HCEC 1CT (cell line): Measurements from ENCODE around the gene CSNK2A1.

Experiments
- DNase-seq: peaks from one replicate; pipeline ENCODE4 v3.0.0-alpha.2; 2017

CSNK2A1 gene

DNA sequence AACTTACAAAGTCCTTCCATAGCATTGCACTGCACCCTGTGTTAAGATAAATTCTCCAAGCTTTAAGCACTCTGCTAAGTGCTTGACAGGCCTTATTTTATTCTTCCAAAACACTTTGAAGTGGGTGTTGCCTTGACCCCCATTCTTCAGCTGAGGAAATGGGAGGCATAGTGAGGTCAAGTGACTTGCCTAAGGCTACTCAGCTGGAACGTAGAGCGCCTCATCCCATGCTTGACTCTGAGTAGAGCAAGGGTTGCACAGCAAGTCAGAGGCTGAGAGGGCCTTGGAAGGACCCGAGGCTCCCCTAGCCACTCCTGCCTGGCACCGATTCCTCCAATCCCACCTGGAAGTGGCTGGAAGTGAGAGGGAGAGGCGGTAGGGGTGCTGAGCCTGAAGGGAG lies 19.6 kb upstream of the CSNK2A1 start:
- no peak for DNase-seq

DNA sequence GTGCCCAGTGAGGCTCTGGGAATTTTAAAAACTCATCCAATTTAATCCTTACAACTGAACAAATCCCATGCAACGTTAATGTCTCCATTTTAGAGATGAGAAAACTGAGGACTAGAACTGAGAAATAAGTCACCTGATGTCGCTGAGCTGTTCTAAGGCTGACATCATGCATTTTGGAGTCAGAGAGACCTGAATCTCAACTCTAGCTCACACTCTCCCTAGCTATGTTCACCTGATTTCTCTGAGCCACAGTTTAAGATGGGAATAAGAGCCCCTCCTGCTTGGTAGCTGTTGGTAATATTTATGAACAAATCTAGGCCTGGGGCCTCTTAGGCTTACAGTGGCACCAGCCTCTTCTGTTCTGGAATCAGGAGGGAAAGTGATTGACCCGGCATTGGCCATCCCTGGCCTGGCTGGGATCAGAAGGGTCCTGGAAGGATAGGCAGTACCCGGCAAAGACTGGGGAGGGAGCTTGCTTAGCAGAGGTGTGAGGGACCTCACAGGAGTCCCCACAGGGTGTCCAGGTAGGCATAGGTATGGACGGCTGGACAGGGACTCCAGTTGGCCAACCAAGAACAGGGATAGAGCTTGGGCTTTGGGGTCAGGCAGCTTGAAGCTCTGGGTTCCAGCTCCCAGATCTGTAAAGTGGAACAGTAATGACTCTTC lies 18.8 kb upstream of the CSNK2A1 start:
- no peak for DNase-seq

DNA sequence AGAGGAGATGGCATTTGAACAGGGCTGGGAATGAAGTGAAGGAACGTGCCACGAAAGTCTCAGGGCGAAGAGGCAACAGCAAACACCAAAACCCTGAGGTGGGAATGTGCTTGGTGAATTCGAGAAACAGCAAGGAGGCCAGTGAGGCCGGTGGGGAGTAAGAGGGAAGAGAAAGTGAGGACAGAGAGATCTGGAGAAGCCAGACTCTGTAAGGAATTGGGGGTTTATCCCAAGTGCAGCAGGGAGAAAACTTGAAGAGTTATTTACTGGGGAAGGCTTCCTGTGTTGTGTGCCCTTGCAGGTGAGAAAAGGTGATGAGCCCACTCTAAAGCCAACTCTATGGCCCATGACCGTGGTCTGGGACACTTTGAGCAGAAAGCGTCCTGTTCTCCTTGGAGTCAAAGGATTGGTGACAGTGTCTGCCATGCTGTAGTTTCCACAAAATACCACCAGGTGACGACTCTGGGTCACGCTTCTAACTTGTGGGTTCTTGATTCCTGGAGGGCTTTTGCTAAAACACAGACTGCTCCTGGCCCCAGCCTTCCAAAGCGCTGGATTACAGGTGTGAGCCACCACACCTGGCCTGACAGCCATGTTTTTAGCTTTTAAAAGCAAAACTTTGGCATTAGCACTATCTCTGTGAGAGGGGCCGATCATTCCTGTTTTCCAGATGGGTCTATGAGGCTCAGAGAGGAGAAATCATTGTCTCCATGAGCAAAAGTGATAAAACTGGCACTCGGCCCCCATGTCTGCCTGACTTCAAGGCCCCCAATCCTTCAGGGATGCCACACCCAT lies 18.0 kb upstream of the CSNK2A1 start:
- peak; percentile 49 for DNase-seq

DNA sequence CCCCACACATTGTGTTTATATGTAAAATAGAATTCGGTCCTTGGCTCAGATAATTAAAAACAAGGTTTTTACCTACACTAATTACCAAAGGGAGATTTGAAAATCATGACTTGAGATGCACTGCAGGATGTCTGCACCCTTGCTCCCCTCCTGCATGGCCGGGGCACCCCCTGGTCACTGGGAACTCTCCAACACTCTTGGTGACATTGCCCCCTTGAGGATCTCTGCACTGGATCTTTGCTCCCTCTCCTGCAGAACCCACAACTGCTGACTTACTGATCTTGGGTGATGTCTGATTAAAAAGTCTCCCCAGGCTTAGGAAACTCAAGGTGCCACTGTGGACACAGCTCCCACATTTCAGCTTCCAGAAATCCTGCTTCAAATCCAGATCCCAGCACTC lies 17.1 kb upstream of the CSNK2A1 start:
- no peak for DNase-seq

DNA sequence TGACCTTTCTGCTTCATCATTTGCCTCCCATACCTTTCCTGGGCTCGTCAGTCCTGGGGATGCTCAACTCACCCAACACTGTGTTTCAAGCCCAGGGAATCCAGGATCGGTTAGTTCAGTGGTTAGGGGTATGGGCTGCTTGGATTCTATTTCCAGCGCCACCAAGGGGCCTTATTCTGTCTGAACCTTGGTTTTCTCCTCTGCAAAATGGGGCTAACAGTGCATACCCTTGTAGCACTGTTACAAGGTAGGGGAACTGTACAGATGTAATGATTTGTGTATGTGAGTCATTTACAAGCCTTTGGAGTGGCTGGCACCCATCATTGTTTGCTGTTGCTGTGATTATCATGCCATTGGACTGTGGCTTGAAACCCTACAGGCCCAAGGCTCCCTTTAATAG lies 14.5 kb upstream of the CSNK2A1 start:
- no peak for DNase-seq

DNA sequence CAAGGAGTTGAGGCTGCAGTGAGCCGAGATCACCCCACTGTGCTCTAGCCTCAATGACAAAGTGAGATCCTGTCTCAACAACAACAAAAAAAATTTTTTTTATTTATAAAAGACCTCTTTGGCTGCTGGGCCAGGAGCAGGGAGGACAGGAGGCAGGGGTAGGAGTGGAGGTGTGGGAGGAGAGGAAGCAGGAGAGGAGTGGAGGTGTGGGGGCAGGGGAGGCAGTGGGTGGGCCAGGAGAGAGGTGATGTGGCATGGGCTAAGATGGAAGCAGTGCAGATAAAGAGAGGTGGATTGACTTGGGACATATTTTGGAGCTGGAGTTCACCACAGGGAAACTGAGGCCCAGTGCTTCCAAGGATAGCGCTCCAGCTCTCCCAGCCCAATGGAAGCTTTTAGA lies 13.4 kb upstream of the CSNK2A1 start:
- DNase-seq, result no peak

DNA sequence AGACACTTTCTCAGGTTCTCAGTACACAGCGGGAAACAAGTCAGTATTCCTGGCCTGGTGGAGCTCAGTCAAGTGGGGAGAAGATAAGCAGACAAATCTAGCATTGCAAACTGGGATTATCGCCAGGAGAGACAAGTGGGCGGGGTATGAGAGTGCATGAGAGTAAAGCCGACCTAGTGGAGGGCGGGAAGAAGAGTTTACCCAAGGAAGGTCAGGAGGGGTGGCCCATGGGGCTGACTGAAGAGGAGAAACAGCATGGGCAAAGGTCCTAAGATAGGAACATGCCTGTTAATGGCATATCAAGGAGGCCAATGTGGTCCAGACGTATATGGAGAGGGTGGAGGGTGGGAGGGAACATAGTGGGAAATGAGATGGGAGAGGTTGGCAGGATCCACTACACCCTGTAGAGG lies 12.4 kb upstream of the CSNK2A1 start:
- no peak for DNase-seq

DNA sequence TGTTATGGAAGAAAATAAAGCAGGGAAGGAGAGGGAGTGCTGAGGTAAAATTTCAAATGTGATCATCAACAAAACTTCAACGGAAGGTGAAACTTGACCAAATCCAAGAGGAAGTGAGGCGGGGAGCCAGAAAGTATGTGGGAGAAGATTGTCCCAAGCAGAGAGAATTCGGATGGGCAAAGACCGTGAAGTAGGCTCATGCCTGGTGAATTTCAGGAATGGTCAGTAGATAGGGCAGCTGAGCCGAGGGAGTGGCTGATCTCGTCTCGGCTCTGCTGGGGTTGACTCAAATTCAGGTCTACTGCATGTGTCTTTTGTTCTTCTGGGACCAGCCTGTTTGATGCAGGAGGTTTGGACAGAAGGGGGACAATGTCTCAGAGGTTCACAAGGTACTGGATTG lies 7.0 kb upstream of the CSNK2A1 start:
- DNase-seq, result no peak

DNA sequence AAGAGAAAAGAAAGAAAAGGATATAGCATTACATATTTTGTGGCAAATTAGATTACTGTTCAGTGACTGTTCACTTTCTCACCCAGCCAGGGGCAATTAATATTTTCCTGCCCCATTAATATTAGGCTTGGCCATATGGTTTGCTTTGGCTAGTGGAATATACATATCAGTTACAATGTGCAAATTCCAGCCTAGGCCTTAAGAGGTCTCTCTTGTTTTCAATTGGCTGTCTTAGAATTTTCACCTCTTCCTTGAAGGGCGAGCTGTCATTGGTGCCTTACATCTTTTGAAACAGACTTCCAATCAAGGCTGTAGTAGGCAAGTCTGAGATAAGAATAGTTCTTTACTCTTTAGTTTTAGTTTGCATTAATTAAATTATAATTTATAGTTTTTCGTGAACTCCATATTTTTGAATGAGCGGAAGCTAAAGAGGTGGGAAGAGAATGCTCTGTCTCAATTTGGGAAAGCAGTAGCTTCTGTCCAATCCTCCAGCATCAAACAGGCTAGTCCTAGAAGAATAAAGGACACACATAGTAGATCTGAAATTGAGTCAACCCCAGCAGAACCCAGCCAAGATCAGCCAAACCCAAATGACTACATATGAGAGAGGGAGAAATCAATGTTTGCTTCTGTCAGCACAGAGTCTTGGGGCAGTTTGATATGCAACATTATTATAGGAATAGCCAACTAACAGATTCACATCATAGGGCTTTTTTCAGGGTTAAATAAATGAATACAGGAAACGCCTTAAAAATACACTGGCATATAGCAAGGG lies 6.3 kb upstream of the CSNK2A1 start:
- no peak for DNase-seq

DNA sequence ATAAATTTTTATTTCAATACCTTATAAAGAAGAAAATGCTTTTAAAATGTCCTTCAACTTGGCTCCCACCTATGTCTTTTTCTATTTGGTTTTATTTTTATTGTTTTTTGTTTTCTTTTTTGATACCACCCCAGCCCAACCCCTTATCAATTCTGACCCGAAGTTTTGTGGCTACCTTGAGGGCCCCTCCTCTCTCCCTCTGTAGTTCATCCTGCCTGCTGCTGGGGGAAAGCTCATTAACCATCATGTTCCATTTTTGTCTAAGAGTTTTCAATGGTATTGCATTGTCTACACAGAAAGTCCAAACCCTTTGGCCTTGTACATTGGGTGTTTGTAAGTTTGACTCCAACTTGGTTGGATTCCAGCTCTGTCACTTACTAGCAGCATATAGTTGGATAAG lies 5.3 kb upstream of the CSNK2A1 start:
- no peak for DNase-seq

DNA sequence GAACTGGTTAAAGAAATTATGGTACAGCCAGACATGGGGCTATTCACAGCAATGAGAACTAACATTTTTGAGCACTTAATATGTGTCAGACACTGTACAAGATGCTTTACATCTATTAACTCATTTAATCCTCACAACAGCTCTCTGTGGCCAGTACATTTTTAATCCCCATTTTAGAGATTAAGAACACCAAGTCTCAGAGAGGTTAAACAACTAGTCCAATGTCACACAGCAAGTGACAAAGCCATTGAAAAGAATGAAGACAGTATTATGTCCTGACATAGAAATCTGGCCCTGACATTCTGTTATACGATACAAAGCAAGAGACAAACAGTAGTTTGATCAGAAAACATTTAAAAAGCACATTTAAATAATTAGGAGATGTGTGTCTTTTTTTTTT lies 3.8 kb upstream of the CSNK2A1 start:
- no peak for DNase-seq

DNA sequence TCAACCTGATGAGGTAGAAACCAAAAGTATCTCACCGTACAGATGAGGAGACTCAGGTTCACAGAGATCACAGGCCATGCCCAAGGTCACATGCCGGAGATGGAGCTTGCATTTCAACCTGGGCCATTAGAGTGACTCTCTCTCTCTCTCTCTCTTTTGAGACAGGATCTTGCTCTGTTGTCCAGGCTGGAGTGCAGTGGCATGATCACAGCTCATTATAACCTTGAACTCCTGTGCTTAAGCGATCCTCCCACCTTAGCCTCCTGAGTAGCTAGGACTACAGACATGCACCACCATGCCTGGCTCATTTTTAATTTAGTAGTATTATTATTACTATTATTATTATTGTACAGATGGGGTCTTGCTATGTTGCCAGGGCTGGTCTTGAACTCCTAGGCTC lies 2.8 kb upstream of the CSNK2A1 start:
- DNase-seq, result no peak

DNA sequence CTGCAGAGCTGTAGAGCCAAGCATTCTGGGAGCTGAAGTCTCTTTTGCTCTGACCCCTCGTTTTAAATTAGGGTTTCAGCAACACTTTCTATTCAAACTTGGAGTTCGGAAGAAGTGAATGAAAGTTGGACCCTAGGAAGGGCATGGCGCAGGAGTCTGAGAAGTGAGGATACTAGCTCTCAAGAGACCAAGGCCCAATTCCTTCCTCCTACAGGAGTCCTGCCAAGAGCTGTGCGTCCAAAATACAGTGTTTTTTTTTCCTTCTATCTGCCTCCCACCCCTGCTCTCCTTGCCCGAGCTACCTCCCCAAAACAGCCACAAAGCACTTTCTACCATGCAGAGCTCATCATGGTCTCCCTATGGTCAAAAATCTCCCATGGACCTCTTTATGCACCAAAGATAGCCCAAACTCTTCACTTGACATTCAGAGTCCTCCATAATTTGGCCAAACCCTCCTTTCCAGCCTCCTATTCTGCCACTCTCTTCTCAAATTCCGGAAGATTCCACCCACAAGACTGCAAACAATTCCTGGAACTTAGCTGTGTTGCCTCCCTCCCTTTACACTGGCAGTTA lies 649 bp upstream of the CSNK2A1 start:
- no peak for DNase-seq

DNA sequence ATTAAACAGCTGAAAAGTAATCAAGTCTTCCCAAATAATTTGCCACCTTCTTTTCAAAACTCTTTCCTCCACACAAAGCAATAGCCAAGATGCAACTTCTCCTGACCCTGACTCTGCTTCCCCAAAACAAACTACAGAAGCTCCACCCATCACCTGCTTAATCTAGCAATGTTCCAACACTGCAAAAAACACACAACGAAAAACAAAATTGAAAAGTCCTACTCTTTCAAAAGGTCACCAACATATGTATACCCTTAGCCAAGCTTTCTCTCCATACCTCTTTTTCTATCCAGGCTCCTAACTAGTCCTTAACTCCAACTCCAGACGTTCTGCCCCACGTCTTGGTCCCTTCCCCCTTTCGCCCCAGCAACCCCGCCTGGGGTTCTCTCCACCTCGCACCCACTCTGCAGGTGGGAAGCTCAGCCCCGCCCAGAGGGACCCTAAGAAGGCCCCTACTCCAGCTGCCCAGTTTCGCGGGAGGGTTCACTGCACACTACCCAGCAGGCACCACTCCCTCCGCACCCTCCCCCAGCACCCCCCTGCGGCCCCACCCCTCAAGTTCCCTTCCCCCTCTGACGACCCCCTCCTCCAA lies 717 bp downstream of the CSNK2A1 start:
- DNase-seq, result no peak

DNA sequence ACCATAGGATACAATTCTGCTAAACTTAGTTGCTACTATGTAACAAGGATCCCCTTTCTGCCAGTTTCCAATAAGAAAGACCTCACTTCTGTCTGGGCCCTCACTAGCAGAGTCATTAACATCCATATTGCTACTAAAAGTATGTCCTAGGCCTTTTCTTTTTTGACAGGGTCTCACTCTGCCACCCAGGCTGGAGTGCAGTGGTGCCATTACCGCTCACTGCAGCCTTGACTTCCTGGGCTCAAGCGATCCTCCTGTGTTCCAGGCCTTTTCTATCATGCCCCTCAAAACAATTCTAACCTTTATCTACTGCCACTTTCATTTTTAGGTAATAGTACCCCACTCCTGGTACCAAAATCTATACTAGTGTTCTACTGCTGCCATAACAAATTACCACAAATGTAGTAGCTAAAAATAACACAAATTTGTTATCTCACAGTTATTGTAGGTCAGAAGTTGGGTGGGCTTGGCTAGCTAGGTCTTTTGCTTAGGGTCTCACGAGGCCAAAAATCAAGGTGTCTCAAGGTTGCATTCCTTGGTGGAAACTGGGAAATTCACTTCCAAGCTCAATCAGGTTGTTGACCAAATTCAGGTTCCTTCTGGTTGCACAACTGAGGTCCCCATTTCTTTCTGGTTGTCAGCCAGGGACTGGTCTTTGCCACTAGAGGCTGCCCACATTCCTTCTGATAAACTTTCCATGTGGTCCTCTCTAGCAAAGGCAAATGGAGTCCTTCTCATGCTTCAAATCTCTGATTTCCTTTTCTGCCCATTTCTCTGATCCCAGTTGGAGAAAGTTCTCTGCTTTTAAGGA lies 3.0 kb downstream of the CSNK2A1 start:
- no peak for DNase-seq

DNA sequence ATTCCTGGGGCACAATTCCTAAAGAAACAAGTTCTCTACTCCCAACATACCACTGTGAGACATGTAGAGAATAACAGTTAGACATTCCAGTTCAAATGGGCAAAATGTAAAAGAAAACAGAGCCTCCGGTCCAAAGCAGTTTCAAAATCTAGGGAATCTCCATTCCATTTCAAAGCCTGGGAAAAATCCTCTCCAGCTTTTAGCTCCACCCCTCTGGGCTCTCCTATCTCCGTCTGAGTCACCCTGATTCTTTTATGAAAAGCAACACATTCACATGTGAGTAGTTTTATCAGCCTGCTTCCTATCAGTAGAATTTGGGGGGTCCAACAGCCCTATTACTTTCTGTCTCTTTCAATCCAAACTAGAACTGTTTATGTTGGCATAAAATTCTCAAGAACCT lies 3.7 kb downstream of the CSNK2A1 start:
- DNase-seq, result peak; percentile 32

DNA sequence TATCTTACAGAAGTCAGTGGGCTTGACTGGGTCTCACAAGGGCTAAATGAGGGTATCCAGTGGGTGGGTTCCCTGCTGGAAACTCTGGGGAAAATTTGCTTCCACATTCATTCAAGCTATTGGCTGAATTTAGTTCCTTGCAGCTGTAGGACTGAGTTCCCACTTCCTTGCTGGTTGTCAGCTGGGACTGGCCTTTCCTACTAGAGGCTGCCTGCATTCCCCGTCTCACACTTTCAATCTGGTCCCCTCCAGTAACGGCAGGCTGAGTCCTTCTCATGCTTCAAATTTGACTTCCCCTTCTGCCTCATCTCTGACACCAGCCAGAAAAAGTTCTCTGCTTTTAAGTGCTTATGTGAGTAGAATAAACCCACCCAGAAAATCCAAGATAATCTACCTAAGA lies 4.4 kb downstream of the CSNK2A1 start:
- no peak for DNase-seq

DNA sequence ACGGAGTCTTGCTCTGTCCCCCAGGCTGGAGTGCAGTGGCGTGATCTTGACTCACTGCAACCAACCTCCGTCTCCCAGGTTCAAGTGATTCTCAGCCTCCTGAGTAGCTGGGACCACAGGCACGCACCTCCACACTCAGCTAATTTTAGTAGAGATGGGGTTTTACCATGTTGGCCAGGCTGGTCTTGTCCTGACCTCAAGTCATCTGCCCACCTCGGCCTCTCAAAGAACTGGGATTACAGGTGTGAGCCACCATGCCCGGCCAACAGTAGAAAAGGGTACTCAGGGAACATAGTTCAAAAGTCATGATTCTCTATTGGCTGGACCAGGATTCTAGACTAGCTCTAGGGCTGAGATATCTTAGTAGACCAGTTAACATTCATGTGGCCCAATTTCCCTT lies 5.6 kb downstream of the CSNK2A1 start:
- DNase-seq, result no peak

DNA sequence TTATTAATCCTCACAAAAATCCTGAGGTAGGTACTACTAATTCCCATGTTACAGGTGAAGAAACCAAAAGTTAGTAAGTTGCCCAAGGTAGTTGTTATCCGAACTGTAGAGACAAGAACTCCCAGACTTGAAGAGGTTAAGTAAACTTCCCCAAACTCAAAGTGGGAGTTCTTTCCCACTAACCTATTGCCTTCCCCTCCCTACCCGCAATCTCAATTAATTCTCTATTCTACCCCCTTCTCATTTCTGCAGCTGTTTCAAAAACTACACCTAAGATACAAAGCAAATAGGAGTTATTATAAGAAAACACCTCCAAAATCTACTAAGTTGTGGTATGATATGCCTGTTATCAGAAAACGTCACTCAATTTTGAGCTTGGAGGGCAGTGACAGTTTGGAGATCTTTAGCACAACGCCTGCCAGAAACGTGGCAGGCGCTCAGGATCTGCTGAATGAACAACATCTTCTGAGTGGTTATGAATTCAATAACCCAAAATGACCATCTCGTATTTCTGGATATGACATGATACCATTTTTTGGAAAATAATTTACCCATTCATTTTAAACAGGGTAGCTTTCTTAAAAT lies 7.1 kb downstream of the CSNK2A1 start:
- DNase-seq, result no peak

DNA sequence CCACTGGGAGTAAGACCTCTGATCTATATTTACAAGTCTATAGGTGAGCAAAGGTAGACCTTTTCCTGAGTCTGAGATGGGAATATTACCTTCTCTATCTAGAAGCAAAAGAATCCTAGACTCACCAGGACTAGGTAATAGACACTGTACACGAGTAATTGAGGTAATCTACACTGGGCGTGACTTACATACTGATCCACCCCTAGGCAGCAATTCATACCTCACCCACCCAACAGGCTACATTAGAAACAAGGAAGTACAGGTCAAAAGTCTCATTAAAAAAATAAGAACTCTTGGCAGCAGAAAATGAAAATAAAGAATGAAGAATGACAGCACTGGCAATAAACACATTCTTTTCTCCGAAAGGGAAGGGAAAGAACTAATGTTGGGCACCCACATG lies 7.6 kb downstream of the CSNK2A1 start:
- DNase-seq, result no peak

DNA sequence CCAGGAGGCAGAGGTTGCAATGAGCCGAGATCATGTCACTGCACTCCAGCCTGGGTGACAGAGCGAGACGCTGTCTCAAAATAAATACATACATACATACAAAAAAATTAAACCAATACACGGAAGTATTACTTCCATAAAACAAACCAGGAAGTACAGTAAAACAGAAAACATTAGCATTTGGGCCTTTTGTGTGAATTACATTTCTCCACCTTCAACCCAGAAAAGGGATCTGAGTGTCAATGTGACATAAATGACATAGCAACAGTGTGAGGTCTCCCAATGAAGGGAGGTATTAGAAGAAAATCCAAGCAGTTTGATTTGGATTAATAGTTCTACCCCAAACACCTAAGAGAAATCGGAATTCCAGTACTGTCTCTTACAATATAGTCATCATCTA lies 10.1 kb downstream of the CSNK2A1 start:
- DNase-seq, result no peak

DNA sequence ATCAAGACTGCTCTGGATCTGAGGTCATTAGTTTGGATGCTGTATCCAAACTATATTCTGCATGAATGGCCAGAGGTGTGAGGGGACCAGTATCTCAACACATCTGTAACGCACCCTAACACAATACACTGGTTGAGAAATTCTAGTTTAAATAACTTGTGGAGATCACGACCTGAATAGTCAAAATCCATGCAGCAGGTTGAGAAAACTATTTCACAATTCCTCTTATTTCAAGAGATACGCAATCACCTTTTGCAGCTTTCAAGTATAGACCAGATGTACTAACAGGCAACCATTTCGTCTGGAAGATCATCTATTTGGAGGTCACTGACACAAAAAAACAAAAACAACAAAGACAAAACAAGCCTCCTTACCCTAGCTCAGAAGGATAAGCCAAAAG lies 11.1 kb downstream of the CSNK2A1 start:
- no peak for DNase-seq
